Epithelial cell of esophagus (primary cell): ENCODE measurements around the gene SCAANT1.
A peak's percentile ranks its signal among the peaks of the same experiment; 100 is the strongest.

Experiments
- DNase-seq: peaks from one replicate; pipeline ENCODE4 v3.0.0; 2010; ENCODE audit warnings: low read depth
- H3K4me3 ChIP-seq: 2 replicates; pipeline ENCODE4 v1.5.1; 2011; ENCODE audit warnings: mild to moderate bottlenecking, low read length, control low read depth
- CTCF ChIP-seq: IDR thresholded peaks from 2 replicates; pipeline ENCODE4 v1.5.1; 2011; ENCODE audit warnings: low read depth, mild to moderate bottlenecking, low read length, control low read depth, inconsistent platforms; ENCODE audit not compliant: insufficient read depth; ENCODE audit errors: missing control alignments

Gene SCAANT1

DNA sequence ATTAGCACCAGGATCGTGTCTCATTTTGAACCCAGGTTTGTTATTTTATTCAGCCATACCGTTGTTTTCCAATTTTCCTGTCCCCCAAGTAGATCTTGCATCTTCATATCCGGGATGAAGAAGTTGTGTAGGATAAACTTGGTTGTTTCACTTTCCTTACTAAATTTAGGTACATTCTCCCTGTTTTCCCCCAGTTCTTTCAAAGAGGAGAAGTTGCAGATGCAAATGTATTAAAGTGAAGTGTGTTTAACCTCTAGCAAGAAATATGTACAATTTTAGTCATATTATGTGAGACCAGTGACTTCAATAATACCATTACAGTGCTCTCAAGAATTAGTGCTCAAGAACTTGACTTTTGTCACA, 47.2 kb downstream of the SCAANT1 start:
- DNase-seq: no peak
- TF ChIP-seq CTCF: no peak
- peak overlapping the region; percentile 70 for H3K4me3 ChIP-seq

DNA sequence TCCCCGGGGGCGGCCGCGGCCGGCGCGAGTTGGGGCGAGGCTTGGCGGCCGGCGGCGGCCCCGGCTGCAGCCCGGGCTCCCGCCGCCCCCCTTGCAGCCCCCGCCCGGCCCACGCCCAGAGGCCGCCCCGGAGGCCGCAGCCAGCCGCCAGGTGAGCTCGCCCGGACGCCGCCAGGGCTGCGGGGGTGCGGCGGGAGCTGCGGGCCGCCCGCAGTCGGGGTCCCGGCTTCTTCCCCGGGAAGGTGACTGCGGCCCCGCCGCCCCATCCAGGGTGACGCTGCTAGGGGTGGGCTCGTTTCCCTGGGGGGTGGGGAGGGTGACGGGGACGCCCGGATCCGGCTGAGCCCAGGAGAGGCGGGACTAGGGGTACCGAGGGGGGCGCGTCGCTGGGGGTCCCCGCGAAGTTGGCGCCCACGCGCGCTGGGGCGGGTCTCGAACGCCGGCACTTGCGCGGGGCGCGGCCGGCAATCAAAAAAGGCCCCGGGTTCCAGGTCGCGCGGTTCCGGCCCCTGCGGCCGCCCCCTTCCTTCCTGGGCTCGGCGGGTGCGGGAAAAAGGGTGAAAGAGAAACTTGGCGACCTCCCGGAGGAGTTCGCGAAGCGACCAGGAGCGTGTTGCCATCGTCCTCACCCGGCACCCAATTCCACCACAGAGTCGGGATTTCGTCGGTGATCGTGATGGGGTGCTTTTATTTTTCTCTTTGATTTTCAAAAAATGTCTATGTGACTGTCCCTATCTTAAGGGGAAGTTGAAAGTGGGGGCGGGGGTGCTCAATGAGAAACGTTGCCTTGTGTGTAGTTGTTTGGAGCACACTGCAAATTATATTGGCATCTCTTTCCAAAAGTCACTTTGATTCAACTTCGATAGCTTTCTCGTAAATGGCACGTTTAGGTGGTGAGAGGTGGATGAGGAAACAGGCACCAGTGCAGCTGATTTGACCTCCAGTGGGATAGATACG, 47.9 kb downstream of the SCAANT1 start:
- TF ChIP-seq CTCF: no peak
- peak; percentile 6 for DNase-seq
- H3K4me3 ChIP-seq: peak overlapping the region; percentile 70

DNA sequence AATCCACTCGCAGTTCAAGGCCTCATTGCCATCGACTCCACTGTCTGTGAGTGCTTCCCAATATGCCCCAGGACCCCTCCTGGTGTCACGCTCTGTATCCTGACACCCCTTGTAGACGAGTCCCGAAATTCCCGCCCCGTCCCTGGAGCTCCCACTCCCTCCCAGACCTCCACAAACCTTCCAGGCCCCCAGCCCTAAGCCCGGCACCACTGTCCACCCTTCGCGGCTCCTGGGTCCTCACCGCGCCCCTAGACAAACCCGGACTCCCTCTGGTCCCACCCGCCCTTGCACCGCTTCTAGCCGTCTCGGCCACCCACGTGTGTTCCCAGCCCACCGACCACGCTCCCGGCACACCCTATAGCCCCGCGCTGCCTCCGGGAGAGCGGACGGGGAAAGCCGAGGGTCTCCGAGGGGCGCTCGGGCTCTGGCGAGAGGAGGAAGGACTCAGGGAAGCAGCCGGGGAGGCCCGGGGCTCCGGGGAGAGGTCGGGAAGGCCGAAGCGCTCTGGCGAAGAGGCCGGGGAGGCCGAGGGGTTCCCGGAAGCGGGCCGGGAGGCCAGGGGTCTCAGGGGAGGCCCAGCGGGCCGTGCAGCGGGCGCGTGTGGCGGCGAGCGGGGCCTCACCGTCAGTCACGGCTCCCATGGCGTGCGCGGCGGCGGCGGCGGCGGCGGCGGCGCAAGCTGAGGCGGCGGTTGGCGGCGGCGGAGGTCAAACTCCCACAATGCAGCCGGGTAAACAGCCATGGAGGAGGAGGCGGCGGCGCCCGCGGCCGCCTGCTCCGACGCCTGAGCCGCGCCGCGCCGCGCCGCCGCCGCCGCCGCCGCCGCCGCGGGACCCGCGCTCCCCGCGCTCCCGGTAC, 48.8 kb downstream of the SCAANT1 start, which contains the start of the genes ATXN7 and THOC7:
Gene ATXN7 (plus strand): TSS at position 718 of the 858 bp plus-strand sequence. CDS start 48,732 bp downstream, outside the sequence.
Gene THOC7 (minus strand): TSS at position 656 of the 858 bp plus-strand sequence. CDS start 15 bp downstream, at position 641.
- peak; percentile 74 for DNase-seq
- peak within 1 kb of the TSS; percentile 70 for H3K4me3 ChIP-seq
- no peak for TF ChIP-seq CTCF

DNA sequence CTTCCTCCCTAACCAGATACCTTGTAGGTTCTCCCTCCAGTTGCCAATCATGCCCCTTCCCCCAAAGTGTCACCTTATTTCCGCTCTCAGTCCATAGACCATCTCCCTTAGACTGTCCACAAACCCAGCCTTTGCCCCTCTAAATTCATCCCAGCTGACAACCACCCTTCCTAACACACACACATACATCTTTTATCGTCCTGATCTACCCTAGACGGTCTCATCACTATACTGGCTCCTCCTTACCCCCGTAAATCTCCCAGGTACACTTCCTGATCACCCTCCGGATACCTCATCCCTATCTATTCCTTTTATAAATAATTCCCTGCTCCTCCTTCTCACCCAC, 49.4 kb downstream of the SCAANT1 start:
- TF ChIP-seq CTCF: no peak
- peak; percentile 14 for DNase-seq
- H3K4me3 ChIP-seq: peak overlapping the region; percentile 69
